ENCODE measurements around the gene CD2AP. TPM values are rescaled to one million over a fixed set of nuclear protein-coding genes. Genes with fewer than 3 reads are reported as not detected.

Gene CD2AP
- total and polyA plus RNA-seq, 9 of the 15 experiments (the other 6 are each of a cell fraction or from before 2014, with no cell fraction given), result 9.4 to 69.7 (median 38.7) TPM

- TF ChIP-seq AFF1 (IDR thresholded peaks at IDR 0.05; ENCODE audit: low read depth in 1 of 2, partially characterized antibody in 2 of 2) (peak; percentile 21 to 35), DEAF1 (CRISPR knock-in tag; IDR thresholded peaks at IDR 0.05) (no peak), ETV6 (IDR thresholded peaks at IDR 0.05; ENCODE audit: borderline replicate concordance in 1 of 2, low read depth in 2 of 2, low read length in 1 of 2) (peak in 1 of 2 experiments; percentile 56; a peak in 1 of 4 replicates), ETV6 (CRISPR knock-in tag; IDR thresholded peaks at IDR 0.05; ENCODE audit: borderline replicate concordance) (no peak), POLR2B (IDR thresholded peaks at IDR 0.05; ENCODE audit: low read depth, partially characterized antibody) (peak; percentile 46), SMAD2 (IDR thresholded peaks at IDR 0.05; ENCODE audit: low read depth, low read length) (no peak), FOXA3 (CRISPR knock-in tag; conservative IDR thresholded peaks at IDR 0.05 in 1 of 2, IDR thresholded peaks at IDR 0.05 in 1 of 2) (no peak), EHMT2 (IDR thresholded peaks at IDR 0.05) (peak; percentile 81), HDAC1 (IDR thresholded peaks at IDR 0.05) (peak; percentile 35 to 89; a peak in 3 of 4 replicates), NRF1 (conservative IDR thresholded peaks at IDR 0.05 in 1 of 2, IDR thresholded peaks at IDR 0.05 in 1 of 2) (peak; percentile 10 to 11; a peak in 1 of 4 replicates)
These were observed 19.5 kb downstream of the CD2AP start (continued) for GRCh38 chr6:47496935-47497579.
